HG02970 (cell line): ENCODE results near the gene PLEKHA4.
"Not testable (repeated sequence)": the region's sequence is repeated elsewhere in the genome, so short reads cannot be mapped to it uniquely, and the experiment has no call there.

ENCODE experiments used
- ATAC-seq: cut with Tn5 transposase; IDR thresholded peaks from one replicate; pipeline ENCODE4 v1.9.1; 2021; ENCODE audit warnings: mild to moderate bottlenecking, moderate library complexity, moderate number of reproducible peaks; ENCODE audit not compliant: unreplicated experiment, low FRiP score

PLEKHA4 gene

GRCh38 chr19:48868114-48868886, at the start of gene PLEKHA4:
Gene PLEKHA4 (minus strand): TSS chr19:48868617. CDS start chr19:48867620, 997 bp downstream.
- ATAC-seq: no peak

- ATAC-seq: no peak
These were observed 49.7 kb upstream of the PLEKHA4 start for GRCh38 chr19:48918071-48918470.

- no peak for ATAC-seq
These were observed 47.3 kb upstream of the PLEKHA4 start for GRCh38 chr19:48915757-48916156.

GRCh38 chr19:48914181-48914580, 45.8 kb upstream of the PLEKHA4 start:
- ATAC-seq: no peak

GRCh38 chr19:48913114-48913889, 44.9 kb upstream of the PLEKHA4 start:
- ATAC-seq: no peak

GRCh38 chr19:48910803-48911202, 42.4 kb upstream of the PLEKHA4 start:
- ATAC-seq: no peak

GRCh38 chr19:48909424-48910077, 41.1 kb upstream of the PLEKHA4 start:
- ATAC-seq: not testable (repeated sequence)

- no peak for ATAC-seq
These were observed 39.3 kb upstream of the PLEKHA4 start for GRCh38 chr19:48907671-48908070.

GRCh38 chr19:48906324-48906723, 37.9 kb upstream of the PLEKHA4 start:
- ATAC-seq: no peak

GRCh38 chr19:48905664-48906063, 37.2 kb upstream of the PLEKHA4 start:
- ATAC-seq: no peak

GRCh38 chr19:48903788-48904187, 35.4 kb upstream of the PLEKHA4 start:
- not testable (repeated sequence) for ATAC-seq

GRCh38 chr19:48902291-48902690, 33.9 kb upstream of the PLEKHA4 start:
- not testable (repeated sequence) for ATAC-seq

- no peak for ATAC-seq
These were observed 32.3 kb upstream of the PLEKHA4 start for GRCh38 chr19:48900477-48901406.

GRCh38 chr19:48899781-48900476, 31.5 kb upstream of the PLEKHA4 start, which contains the start of gene NUCB1:
Gene NUCB1 (plus strand): TSS chr19:48900312. CDS start chr19:48900797, 485 bp downstream.
- ATAC-seq: peak; percentile 81

- not testable (repeated sequence) for ATAC-seq
These were observed 31.0 kb upstream of the PLEKHA4 start for GRCh38 chr19:48899386-48899749.

GRCh38 chr19:48897181-48897580, 28.8 kb upstream of the PLEKHA4 start:
- no peak for ATAC-seq

- ATAC-seq: no peak
These were observed 27.8 kb upstream of the PLEKHA4 start for GRCh38 chr19:48896191-48896720.

GRCh38 chr19:48895226-48895625, 26.8 kb upstream of the PLEKHA4 start:
- ATAC-seq: no peak

- ATAC-seq: no peak
These were observed 22.1 kb upstream of the PLEKHA4 start for GRCh38 chr19:48890551-48890950.
